Adipocyte (in vitro differentiated cells): ENCODE results near the gene CSF1.
"Not testable (repeated sequence)": the region's sequence is repeated elsewhere in the genome, so short reads cannot be mapped to it uniquely, and the experiment has no call there.

ENCODE experiments used
- DNase-seq: peaks from one replicate; pipeline ENCODE4 v3.0.0-alpha.2; 2015; ENCODE audit warnings: low read depth
- H3K27me3 ChIP-seq: replicated peaks from 2 replicates; pipeline ENCODE4 v1.7.0; 2013; ENCODE audit warnings: mild to moderate bottlenecking, low read length, moderate library complexity; ENCODE audit not compliant: control insufficient read depth, insufficient read depth
- H3K36me3 ChIP-seq: 2 replicates; pipeline ENCODE4 v1.7.0; 2013; ENCODE audit warnings: low read length, mild to moderate bottlenecking, moderate library complexity; ENCODE audit not compliant: control insufficient read depth, insufficient read depth, severe bottlenecking
- H3K4me1 ChIP-seq: 2 replicates; pipeline ENCODE4 v1.7.0; 2013; ENCODE audit warnings: mild to moderate bottlenecking, low read length, moderate library complexity; ENCODE audit not compliant: control insufficient read depth, insufficient read depth
- H3K4me3 ChIP-seq: 2 replicates; pipeline ENCODE4 v1.7.0; 2013; ENCODE audit warnings: mild to moderate bottlenecking, low read length, moderate library complexity
- H3K9ac ChIP-seq: 2 replicates; pipeline ENCODE4 v1.7.0; 2013; ENCODE audit warnings: mild to moderate bottlenecking, low read length, moderate library complexity
- H3K9me3 ChIP-seq: 2 replicates; pipeline ENCODE4 v1.7.0; 2013; ENCODE audit warnings: mild to moderate bottlenecking, low read length, moderate library complexity; ENCODE audit not compliant: control insufficient read depth

CSF1 gene

GRCh38 chr1:109950509-109950908 is 39.9 kb downstream of the CSF1 start:
- Histone ChIP-seq H3K27me3 (no peaks in the 10 kb centered on the region), H3K4me1 (peaks cover 5% of the 10 kb centered on the region), H3K36me3 (no peaks in the 10 kb centered on the region), H3K9ac (no peak overlapping the region), H3K4me3 (no peak overlapping the region), H3K9me3 (no peaks in the 10 kb centered on the region)
- no peak for DNase-seq

GRCh38 chr1:109951501-109951900 is 40.9 kb downstream of the CSF1 start:
- H3K9ac ChIP-seq, H3K9me3 ChIP-seq, H3K4me1 ChIP-seq, H3K36me3 ChIP-seq, H3K4me3 ChIP-seq, H3K27me3 ChIP-seq, DNase-seq: not testable (repeated sequence)

- H3K36me3 ChIP-seq: no peaks in the 10 kb centered on the region
- DNase-seq: no peak
- H3K9ac ChIP-seq: no peak overlapping the region
- H3K4me1 ChIP-seq: peaks cover 5% of the 10 kb centered on the region
- no peak overlapping the region for H3K4me3 ChIP-seq
- no peaks in the 10 kb centered on the region for H3K27me3 ChIP-seq
- H3K9me3 ChIP-seq: no peaks in the 10 kb centered on the region
Observed at GRCh38 chr1:109954041-109954512, 43.4 kb downstream of the CSF1 start.

GRCh38 chr1:109959632-109959973 is 49.0 kb downstream of the CSF1 start:
- Histone ChIP-seq H3K36me3 (no peaks in the 10 kb centered on the region), H3K4me1 (peaks cover 26% of the 10 kb centered on the region), H3K27me3 (no peaks in the 10 kb centered on the region), H3K9me3 (no peaks in the 10 kb centered on the region), H3K9ac (peak overlapping the region; percentile 37), H3K4me3 (no peak overlapping the region)
- DNase-seq: no peak

- peaks cover 26% of the 10 kb centered on the region for H3K4me1 ChIP-seq
- no peaks in the 10 kb centered on the region for H3K27me3 ChIP-seq
- peak; percentile 83 for DNase-seq
- H3K4me3 ChIP-seq: peak overlapping the region; percentile 12
- H3K9me3 ChIP-seq: no peaks in the 10 kb centered on the region
- H3K9ac ChIP-seq: peak overlapping the region; percentile 45
- H3K36me3 ChIP-seq: no peaks in the 10 kb centered on the region
Observed at GRCh38 chr1:109959974-109960744, 49.5 kb downstream of the CSF1 start.

GRCh38 chr1:109960745-109961094 is 50.1 kb downstream of the CSF1 start:
- Histone ChIP-seq H3K9me3 (peaks cover 3% of the 10 kb centered on the region), H3K9ac (peak overlapping the region; percentile 45), H3K36me3 (no peaks in the 10 kb centered on the region), H3K27me3 (no peaks in the 10 kb centered on the region), H3K4me3 (peak overlapping the region; percentile 12), H3K4me1 (peaks cover 26% of the 10 kb centered on the region)
- no peak for DNase-seq

- DNase-seq: no peak
- Histone ChIP-seq H3K9me3 (peaks cover 4% of the 10 kb centered on the region), H3K4me1 (peaks cover 27% of the 10 kb centered on the region), H3K4me3 (no peak overlapping the region), H3K36me3 (no peaks in the 10 kb centered on the region), H3K27me3 (no peaks in the 10 kb centered on the region), H3K9ac (no peak overlapping the region)
Observed at GRCh38 chr1:109963864-109964263, 53.2 kb downstream of the CSF1 start.

- Histone ChIP-seq H3K9ac (no peak overlapping the region), H3K27me3 (no peaks in the 10 kb centered on the region), H3K4me3 (no peak overlapping the region), H3K4me1 (peaks cover 11% of the 10 kb centered on the region), H3K36me3 (no peaks in the 10 kb centered on the region), H3K9me3 (peaks cover 4% of the 10 kb centered on the region)
- DNase-seq: peak; percentile 85
Observed at GRCh38 chr1:109969146-109969829, 58.6 kb downstream of the CSF1 start.

- no peaks in the 10 kb centered on the region for H3K27me3 ChIP-seq
- peaks cover 13% of the 10 kb centered on the region for H3K4me1 ChIP-seq
- H3K9ac ChIP-seq: no peak overlapping the region
- no peak overlapping the region for H3K4me3 ChIP-seq
- H3K9me3 ChIP-seq: peaks cover 4% of the 10 kb centered on the region
- no peak for DNase-seq
- H3K36me3 ChIP-seq: no peaks in the 10 kb centered on the region
Observed at GRCh38 chr1:109969907-109970306, 59.3 kb downstream of the CSF1 start.

- DNase-seq: no peak
- Histone ChIP-seq H3K4me1 (peaks cover 28% of the 10 kb centered on the region), H3K9me3 (no peaks in the 10 kb centered on the region), H3K9ac (no peak overlapping the region), H3K27me3 (no peaks in the 10 kb centered on the region), H3K4me3 (no peak overlapping the region), H3K36me3 (no peaks in the 10 kb centered on the region)
Observed at GRCh38 chr1:109971559-109971958, 60.9 kb downstream of the CSF1 start.

- peaks cover 50% of the 10 kb centered on the region for H3K4me1 ChIP-seq
- no peaks in the 10 kb centered on the region for H3K36me3 ChIP-seq
- no peaks in the 10 kb centered on the region for H3K27me3 ChIP-seq
- H3K9me3 ChIP-seq: no peaks in the 10 kb centered on the region
- H3K4me3 ChIP-seq: no peak overlapping the region
- no peak for DNase-seq
- H3K9ac ChIP-seq: no peak overlapping the region
Observed at GRCh38 chr1:109974191-109974590, 63.5 kb downstream of the CSF1 start.
